GM21447 (cell line): ENCODE measurements around the gene CHMP2B.
A peak's percentile ranks its signal among the peaks of the same experiment; 100 is the strongest.

Experiments used
- ATAC-seq: cut with Tn5 transposase; IDR thresholded peaks from one replicate; pipeline ENCODE4 v1.9.1; 2021; ENCODE audit not compliant: unreplicated experiment

Gene CHMP2B

GRCh38 chr3:87227104-87227834, at the start of gene CHMP2B:
Gene CHMP2B (plus strand): TSS chr3:87227309. CDS start chr3:87227523, 214 bp downstream.
- ATAC-seq: peak; percentile 96

- no peak for ATAC-seq
Measured at GRCh38 chr3:87179642-87180041, 47.5 kb upstream of the CHMP2B start.

- no peak for ATAC-seq
Measured at GRCh38 chr3:87181551-87181950, 45.6 kb upstream of the CHMP2B start.

- ATAC-seq: no peak
Measured at GRCh38 chr3:87182023-87182422, 45.1 kb upstream of the CHMP2B start.

- ATAC-seq: no peak
Measured at GRCh38 chr3:87186608-87187159, 40.4 kb upstream of the CHMP2B start.

- no peak for ATAC-seq
Measured at GRCh38 chr3:87191175-87191574, 35.9 kb upstream of the CHMP2B start.

- ATAC-seq: no peak
Measured at GRCh38 chr3:87191641-87192040, 35.5 kb upstream of the CHMP2B start.

- ATAC-seq: no peak
Measured at GRCh38 chr3:87196879-87197278, 30.2 kb upstream of the CHMP2B start.

GRCh38 chr3:87197531-87197930, 29.6 kb upstream of the CHMP2B start:
- ATAC-seq: no peak

- ATAC-seq: no peak
Measured at GRCh38 chr3:87198774-87199173, 28.3 kb upstream of the CHMP2B start.

GRCh38 chr3:87199628-87200027, 27.5 kb upstream of the CHMP2B start:
- ATAC-seq: no peak

GRCh38 chr3:87200060-87200647, 27.0 kb upstream of the CHMP2B start:
- no peak for ATAC-seq

GRCh38 chr3:87201727-87202126, 25.4 kb upstream of the CHMP2B start:
- ATAC-seq: no peak

GRCh38 chr3:87203809-87204208, 23.3 kb upstream of the CHMP2B start:
- ATAC-seq: no peak

GRCh38 chr3:87206070-87206469, 21.0 kb upstream of the CHMP2B start:
- no peak for ATAC-seq

- no peak for ATAC-seq
Measured at GRCh38 chr3:87206635-87207034, 20.5 kb upstream of the CHMP2B start.

GRCh38 chr3:87207460-87207859, 19.6 kb upstream of the CHMP2B start:
- ATAC-seq: no peak

GRCh38 chr3:87209111-87209510, 18.0 kb upstream of the CHMP2B start:
- ATAC-seq: no peak

- ATAC-seq: no peak
Measured at GRCh38 chr3:87218560-87218959, 8.5 kb upstream of the CHMP2B start.

- ATAC-seq: no peak
Measured at GRCh38 chr3:87219611-87220010, 7.5 kb upstream of the CHMP2B start.

GRCh38 chr3:87225659-87226058, 1.4 kb upstream of the CHMP2B start:
- no peak for ATAC-seq

- ATAC-seq: peak; percentile 8
Measured at GRCh38 chr3:87227835-87228144, 681 bp downstream of the CHMP2B start.

- ATAC-seq: no peak
Measured at GRCh38 chr3:87228316-87228715, 1.2 kb downstream of the CHMP2B start.
